NCI-H345 treated with DMSO at 0.1 percent for 48 hours (cell line): ENCODE measurements around the gene DR1.

ENCODE experiments used
- DNase-seq: peaks from one replicate; lab custom pipeline; 2025; ENCODE audit not compliant: unreplicated experiment; lab: John Stamatoyannopoulos, UW

DR1 gene

DNA sequence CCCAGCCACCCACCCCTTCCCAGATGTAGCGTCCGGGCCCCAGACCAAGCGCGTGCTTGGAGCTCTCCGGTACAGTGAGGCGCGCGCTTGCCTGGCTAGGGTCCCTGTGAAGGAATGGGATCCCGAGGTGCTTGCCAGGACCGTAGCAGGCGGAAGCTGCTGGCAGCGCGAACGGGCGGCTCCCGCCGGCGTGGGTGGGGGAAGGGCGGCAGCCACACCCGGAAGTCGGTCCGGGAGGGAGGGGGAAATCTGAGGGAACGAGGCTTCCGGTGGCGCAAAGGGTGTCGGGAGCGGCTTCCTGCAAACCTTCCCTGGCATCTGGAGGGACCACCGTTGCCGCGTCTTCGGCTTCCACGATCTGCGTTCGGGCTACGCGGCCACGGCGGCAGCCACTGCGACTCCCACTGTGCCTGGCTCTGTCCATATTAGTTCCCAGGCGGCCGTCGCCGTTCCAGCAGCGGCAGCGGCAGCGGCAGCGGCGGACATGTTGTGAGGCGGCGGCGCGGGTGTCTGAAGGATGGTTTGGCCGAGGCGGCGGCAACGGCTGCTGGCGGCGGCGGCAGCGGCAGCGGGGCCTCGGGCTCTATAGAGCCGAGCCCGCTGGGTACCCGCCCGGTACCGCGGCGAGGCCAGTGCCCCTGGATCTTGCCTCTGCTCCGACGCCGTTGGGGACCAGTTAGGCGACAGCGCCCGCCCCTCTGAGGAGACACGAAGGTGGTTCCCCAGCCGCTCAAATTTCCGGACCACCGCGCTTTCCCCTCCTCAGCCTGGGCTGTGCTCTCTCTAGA, at the start of gene DR1:
DR1 (plus strand) TSS at position 275 of the 788 bp plus-strand sequence. CDS start 739 bp downstream, outside the sequence.
- DNase-seq: peak; percentile 72

DNA sequence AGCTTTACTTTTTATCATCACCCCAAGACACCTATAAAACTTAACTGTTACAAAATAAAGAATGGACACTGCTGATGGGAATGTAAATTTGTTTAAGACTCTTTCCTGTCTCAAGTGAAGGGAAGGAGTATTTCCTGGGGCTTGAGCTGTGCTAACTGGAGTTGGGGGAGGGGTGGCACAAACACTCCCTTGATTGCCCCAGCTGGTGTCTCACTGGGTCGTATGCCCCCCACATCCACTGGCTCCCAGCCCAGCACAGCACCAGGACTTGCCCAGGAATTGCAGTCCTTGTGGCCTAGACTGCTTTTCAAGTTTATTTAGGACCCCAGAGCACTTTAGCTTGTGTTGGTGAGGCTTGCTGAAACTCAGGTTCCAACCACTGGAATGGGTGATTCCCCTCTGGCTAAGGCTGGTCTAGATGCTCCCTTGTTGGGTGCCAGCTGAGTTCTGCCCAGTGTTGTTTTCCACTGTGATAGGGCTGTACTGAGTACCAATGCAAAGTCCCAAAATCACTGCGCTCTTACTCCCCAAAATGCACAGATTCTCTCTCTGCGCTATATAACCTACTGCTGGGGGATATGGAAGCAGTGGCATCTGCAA, 49.1 kb upstream of the DR1 start:
- DNase-seq: no peak

DNA sequence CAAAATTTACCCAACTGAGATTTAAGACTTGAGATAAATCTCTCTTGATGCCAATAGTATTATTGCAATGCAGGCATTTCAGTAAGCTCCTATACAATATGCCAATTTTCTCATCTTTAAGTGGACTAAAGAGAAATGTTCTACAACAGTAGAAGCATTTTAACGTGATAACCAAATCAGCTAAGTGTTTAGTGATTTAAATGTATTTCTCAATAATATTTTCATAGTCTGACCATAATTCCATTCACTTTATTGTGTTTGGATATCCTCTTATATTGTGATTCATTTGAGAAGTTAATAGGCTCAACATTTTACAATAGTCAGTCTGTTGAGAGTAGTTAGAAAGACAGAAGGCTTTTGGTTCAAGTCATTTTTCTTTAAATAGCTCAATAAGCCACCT, 44.6 kb upstream of the DR1 start:
- DNase-seq: no peak

DNA sequence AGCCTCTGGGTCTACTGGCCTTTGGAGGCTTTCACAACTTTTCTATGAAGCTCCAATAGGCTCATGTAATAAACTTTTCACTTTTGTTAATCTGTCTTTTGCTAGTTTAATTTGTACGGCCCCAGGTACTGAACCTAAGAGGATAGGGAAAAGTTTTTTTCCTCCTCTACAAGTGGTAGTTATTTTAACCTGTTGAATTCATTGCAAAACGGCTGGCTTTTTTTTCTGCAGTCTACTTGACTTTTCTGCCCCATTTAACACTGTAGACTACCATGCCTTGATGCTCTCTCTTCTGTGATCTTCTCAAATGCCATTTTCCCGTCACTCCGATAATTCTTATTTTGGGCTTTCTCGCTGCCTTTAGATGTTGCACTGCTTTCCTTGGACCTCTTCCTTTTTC, 43.6 kb upstream of the DR1 start:
- DNase-seq: no peak

- peak; percentile 43 for DNase-seq
These were observed 41.0 kb upstream of the DR1 start for GRCh38 chr1:93304716-93305138.

DNA sequence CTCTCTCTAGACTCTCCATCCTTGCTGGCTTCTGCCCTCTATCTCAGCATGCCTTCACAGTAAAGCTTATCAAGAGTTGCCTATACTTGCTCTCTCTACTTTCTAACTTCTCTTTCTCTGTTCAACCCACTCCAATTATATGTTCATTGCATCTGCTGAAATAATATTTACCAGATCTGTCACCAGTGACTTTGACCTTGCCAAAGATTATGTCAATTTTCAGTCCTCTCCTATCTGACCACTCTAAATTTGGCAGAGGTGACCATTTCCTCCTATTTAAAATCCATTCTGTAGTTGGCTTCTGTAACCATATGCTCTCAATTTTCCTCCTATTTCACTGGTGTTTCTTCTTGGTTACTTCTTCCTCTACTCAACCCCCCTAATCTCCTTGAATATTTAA, 38.8 kb upstream of the DR1 start:
- DNase-seq: no peak

- DNase-seq: no peak
These were observed 32.7 kb upstream of the DR1 start for GRCh38 chr1:93313026-93313425.

DNA sequence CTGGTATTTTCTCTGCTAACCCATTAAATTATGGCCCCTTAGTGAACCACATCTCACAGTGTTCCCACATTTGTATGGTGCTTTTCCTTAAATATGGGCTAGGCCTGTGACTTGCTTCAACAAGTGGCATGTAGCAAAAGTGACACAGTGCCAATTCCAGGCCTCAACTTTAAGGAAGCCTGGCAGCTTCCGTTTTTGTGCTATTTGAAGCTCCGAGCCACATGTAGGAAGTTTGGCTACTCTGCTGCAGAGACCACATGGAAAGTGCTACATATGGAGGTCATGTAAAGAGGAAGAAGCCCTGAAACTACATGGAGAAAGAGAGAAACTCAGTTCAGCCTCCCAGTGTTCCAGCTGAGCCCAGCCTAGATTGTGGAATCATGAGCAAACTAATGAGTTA, 28.5 kb upstream of the DR1 start:
- DNase-seq: no peak

DNA sequence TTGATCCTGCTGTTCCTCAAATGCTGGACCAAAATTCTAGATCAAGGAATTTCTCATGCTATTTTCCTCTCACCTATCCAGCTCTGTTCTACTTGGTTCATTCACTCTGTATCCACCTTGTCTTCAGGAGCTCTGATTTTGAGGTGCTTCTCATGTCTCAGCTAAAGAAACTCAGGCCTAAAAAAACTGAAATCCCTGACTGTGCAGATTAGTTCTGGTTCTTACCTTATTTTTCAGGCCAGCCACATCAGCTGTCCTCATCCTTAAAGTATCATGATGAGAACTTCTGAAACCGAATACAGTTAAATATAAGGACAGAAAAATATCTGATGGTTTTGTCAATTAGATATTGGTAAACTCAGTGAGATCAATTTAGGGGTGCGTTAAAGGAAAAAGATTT, 27.8 kb upstream of the DR1 start:
- no peak for DNase-seq

- no peak for DNase-seq
These were observed 24.0 kb upstream of the DR1 start for GRCh38 chr1:93321720-93322119.

- no peak for DNase-seq
These were observed 23.4 kb upstream of the DR1 start for GRCh38 chr1:93322349-93322748.

GRCh38 chr1:93323185-93323820, 22.4 kb upstream of the DR1 start:
- no peak for DNase-seq

DNA sequence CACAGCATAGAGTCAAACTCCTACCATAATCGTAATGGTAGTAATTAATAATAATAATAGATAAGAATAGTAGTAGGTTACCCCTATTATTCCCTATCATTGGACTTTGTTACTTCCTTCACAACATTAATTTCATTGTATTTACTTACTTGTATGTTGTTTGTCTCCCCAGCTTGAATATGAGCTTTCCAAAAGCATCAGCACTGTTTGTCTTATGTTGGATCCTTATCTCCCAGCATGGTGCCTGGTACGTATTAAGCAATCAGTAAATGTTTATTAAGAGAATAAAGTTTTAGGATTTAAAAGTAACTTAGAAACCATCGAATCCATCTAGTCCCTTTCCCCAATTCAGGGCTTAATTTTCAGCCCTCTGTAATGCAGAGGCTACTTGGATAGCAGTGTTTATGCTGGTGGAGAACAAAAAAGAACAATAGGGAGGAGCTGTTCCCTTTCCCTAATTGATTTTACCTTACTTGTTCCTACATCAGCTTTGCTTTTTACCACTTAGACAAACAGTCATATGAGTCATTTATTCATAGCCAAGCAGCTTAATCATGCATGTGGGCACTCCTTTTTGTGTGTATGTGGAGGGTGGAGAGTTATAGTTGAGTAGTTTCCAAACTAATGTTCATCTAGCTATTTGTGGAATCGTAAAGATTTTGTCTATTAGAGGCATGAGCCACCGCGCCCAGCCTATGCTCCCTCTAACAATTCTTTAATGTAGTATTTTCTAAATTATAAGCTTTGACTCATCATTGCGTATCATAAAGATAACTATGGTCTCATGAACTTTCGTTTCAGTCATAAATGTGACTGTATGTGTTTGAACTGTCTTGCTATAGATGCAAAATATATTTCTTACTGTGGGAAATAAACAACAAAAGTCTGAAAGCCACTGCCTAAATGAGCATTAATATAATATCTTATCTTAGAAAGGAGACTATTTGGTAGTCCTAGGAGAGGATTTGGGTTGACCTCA, 20.9 kb upstream of the DR1 start:
- DNase-seq: no peak

- DNase-seq: no peak
These were observed 16.6 kb upstream of the DR1 start for GRCh38 chr1:93328809-93329760.

- no peak for DNase-seq
These were observed 15.5 kb upstream of the DR1 start for GRCh38 chr1:93330196-93330595.

GRCh38 chr1:93330617-93331016, 15.1 kb upstream of the DR1 start:
- DNase-seq: no peak

DNA sequence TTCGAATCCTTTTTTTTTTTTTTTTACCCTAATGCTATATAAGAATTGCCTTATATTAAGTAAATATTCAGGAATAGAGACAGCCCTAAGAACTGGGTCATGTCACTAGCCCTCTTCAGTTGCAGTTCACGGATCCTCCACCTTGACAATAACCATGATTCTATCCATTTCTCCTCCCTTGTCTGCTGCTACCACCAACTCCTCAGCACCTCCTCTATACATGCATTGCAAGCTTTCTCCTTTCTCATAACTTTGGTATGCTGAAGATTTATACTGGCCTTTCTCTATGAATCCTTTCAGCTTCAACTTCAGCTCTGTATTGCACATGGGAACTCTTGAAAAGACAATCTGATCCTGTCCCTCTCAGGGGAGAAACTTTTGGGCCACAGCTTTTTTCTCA, 14.3 kb upstream of the DR1 start:
- no peak for DNase-seq

GRCh38 chr1:93332368-93332767, 13.3 kb upstream of the DR1 start:
- DNase-seq: no peak

DNA sequence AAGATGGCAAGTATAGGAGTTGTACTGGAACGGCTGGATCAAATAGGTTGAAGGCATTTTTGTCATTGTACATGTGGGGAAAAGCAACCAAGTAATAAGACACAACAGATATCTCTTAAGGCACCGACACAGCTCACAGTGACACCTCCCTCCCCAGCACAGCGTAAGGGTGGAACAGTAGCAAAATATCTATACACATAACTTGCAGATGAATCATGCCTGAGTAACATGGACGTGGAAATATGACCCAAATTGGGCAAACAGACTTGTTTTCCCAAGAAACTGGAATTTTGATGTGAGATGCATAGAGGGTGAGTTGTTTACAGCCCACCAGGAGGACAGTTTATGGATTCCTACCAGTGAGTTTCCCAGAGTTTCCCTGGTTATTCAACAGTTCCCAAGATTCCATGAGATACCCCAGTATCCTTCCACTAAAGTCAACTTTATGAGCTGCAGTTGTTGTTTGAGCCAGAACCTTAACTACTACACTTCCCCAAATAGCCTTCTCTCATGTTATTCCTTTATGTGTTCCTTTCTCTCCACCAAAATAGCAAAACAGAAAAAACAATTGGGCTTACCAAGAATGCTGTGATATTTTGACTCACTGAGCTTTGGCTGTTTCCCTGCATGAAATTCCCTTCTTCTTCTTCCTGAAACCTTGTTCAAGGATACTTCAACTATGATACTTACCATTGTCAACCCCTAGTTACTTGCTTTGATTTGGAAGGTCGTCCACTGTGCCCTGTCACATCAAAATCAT, 7.1 kb upstream of the DR1 start:
- DNase-seq: no peak
